ENCODE results near the gene USP7. TPM values are rescaled to one million over a fixed set of nuclear protein-coding genes. Genes with fewer than 3 reads are reported as not detected.

The USP7 gene
- polyA plus RNA-seq, 1 donor (not counting 4 experiments of a cell fraction or from before 2014, with no cell fraction given) = 63.4 TPM

- no peaks in the 10 kb centered on the region for H3K4me1 ChIP-seq (ENCODE audit: control insufficient read depth, extremely low read depth, insufficient read depth, low read length)
- H3K79me2 ChIP-seq (ENCODE audit: control insufficient read depth, insufficient read depth, low read length) = peaks cover 70% of the 10 kb centered on the region
- H3K27ac ChIP-seq (ENCODE audit: control insufficient read depth, insufficient read depth, low read length) = no peak overlapping the region
- H2AFZ ChIP-seq (ENCODE audit: control insufficient read depth, low read length) = no peak overlapping the region
- DNase-seq (ENCODE audit: low read depth, low spot score) = no peak
- H3K4me3 ChIP-seq (ENCODE audit: control insufficient read depth in 2 of 3, extremely low read depth in 1 of 3, insufficient read depth in 2 of 3, low read depth in 1 of 3, low read length in 3 of 3) = no peak overlapping the region
- no peaks in the 10 kb centered on the region for H3K9me3 ChIP-seq (ENCODE audit: control insufficient read depth, low read depth, low read length)
- no peak overlapping the region for H3K9ac ChIP-seq (ENCODE audit: control insufficient read depth, extremely low read depth, insufficient read depth, low read length)
- H3K36me3 ChIP-seq (ENCODE audit: control insufficient read depth in 2 of 2, extremely low read depth in 1 of 2, insufficient read depth in 2 of 2, low read length in 2 of 2) = peaks cover 27 to 44% of the 10 kb centered on the region in 2 experiments
- no peak overlapping the region for H3K4me2 ChIP-seq (ENCODE audit: control insufficient read depth, extremely low read depth, insufficient read depth, low read depth, low read length)
- no peaks in the 10 kb centered on the region for H3K27me3 ChIP-seq (ENCODE audit: control insufficient read depth, extremely low read depth, insufficient read depth, low read length)
- TF ChIP-seq, protein P1, sequence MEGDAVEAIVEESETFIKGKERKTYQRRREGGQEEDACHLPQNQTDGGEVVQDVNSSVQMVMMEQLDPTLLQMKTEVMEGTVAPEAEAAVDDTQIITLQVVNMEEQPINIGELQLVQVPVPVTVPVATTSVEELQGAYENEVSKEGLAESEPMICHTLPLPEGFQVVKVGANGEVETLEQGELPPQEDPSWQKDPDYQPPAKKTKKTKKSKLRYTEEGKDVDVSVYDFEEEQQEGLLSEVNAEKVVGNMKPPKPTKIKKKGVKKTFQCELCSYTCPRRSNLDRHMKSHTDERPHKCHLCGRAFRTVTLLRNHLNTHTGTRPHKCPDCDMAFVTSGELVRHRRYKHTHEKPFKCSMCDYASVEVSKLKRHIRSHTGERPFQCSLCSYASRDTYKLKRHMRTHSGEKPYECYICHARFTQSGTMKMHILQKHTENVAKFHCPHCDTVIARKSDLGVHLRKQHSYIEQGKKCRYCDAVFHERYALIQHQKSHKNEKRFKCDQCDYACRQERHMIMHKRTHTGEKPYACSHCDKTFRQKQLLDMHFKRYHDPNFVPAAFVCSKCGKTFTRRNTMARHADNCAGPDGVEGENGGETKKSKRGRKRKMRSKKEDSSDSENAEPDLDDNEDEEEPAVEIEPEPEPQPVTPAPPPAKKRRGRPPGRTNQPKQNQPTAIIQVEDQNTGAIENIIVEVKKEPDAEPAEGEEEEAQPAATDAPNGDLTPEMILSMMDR (optimal IDR thresholded peaks at IDR 0.05 in 1 of 3, IDR thresholded peaks at IDR 0.05 in 1 of 3, conservative IDR thresholded peaks at IDR 0.05 in 1 of 3; ENCODE audit: extremely low read depth in 1 of 3, insufficient read depth in 2 of 3, low read length in 3 of 3) = no peak
- TF ChIP-seq EZH2 (IDR thresholded peaks at IDR 0.05; ENCODE audit: low read length) = no peak
- H4K20me1 ChIP-seq (ENCODE audit: control insufficient read depth, extremely low read depth, insufficient read depth, low read length) = peaks cover 18% of the 10 kb centered on the region
- FAIRE-seq = no peak
- dilution Hi-C loops (cut with MboI; ENCODE audit: extremely low pct_ligation_motif_present, low sequenced_read_pairs) = no loop called here
- H3K9me1 ChIP-seq (ENCODE audit: control insufficient read depth, extremely low read depth, insufficient read depth, low read length) = no peaks in the 10 kb centered on the region
Observed at GRCh38 chr16:8924214-8924613, 39.5 kb downstream of the USP7 start.

DNA sequence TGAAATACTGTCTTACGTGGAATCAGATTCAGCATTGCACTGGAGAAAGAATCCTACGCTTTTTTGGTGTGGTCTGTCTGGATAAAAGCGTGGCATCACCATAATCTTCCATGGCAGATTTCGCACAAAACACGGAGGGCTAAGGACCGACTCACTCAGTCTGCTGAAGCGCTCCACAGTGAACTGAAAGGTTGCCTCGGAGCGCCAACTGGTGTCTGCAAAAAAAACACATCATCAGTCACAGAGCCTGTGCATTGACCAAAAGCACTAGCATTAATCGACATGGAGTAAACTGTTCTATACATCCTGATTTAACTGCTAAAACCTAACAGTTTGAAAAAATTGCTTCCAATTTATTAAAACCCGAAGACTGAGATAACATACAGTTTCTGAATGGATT, 40.5 kb downstream of the USP7 start:
- dilution Hi-C loops (cut with MboI; ENCODE audit: extremely low pct_ligation_motif_present, low sequenced_read_pairs) = no loop called here
- Histone ChIP-seq H3K4me3 (ENCODE audit: control insufficient read depth in 2 of 3, extremely low read depth in 1 of 3, insufficient read depth in 2 of 3, low read depth in 1 of 3, low read length in 3 of 3) (no peak overlapping the region), H3K27ac (ENCODE audit: control insufficient read depth, insufficient read depth, low read length) (no peak overlapping the region), H3K4me1 (ENCODE audit: control insufficient read depth, extremely low read depth, insufficient read depth, low read length) (no peaks in the 10 kb centered on the region), H3K27me3 (ENCODE audit: control insufficient read depth, extremely low read depth, insufficient read depth, low read length) (no peaks in the 10 kb centered on the region), H3K9me1 (ENCODE audit: control insufficient read depth, extremely low read depth, insufficient read depth, low read length) (no peaks in the 10 kb centered on the region), H3K36me3 (ENCODE audit: control insufficient read depth in 2 of 2, extremely low read depth in 1 of 2, insufficient read depth in 2 of 2, low read length in 2 of 2) (peaks cover 30 to 43% of the 10 kb centered on the region in 2 experiments), H3K9me3 (ENCODE audit: control insufficient read depth, low read depth, low read length) (no peaks in the 10 kb centered on the region), H2AFZ (ENCODE audit: control insufficient read depth, low read length) (no peak overlapping the region), H3K79me2 (ENCODE audit: control insufficient read depth, insufficient read depth, low read length) (peaks cover 63% of the 10 kb centered on the region), H3K9ac (ENCODE audit: control insufficient read depth, extremely low read depth, insufficient read depth, low read length) (no peak overlapping the region), H3K4me2 (ENCODE audit: control insufficient read depth, extremely low read depth, insufficient read depth, low read depth, low read length) (no peak overlapping the region), H4K20me1 (ENCODE audit: control insufficient read depth, extremely low read depth, insufficient read depth, low read length) (peaks cover 21% of the 10 kb centered on the region)
- FAIRE-seq (no peak), DNase-seq (ENCODE audit: low read depth, low spot score) (no peak)
- TF ChIP-seq, protein P1 (optimal IDR thresholded peaks at IDR 0.05 in 1 of 3, IDR thresholded peaks at IDR 0.05 in 1 of 3, conservative IDR thresholded peaks at IDR 0.05 in 1 of 3; ENCODE audit: extremely low read depth in 1 of 3, insufficient read depth in 2 of 3, low read length in 3 of 3) = no peak
- TF ChIP-seq EZH2 (IDR thresholded peaks at IDR 0.05; ENCODE audit: low read length) = no peak
